ENCODE measurements around the gene TMPRSS15.

TMPRSS15 gene

GRCh38 chr21:18340387-18340942 is 63.1 kb downstream of the TMPRSS15 start:
- no peak for DNase-seq

- DNase-seq: no peak
Observed at GRCh38 chr21:18335651-18336236, 67.8 kb downstream of the TMPRSS15 start.

GRCh38 chr21:18334066-18334465 is 69.5 kb downstream of the TMPRSS15 start:
- no peak for DNase-seq

GRCh38 chr21:18318156-18318555 is 85.4 kb downstream of the TMPRSS15 start:
- no peak for DNase-seq

- DNase-seq: no peak
Observed at GRCh38 chr21:18298228-18298627, 105.4 kb downstream of the TMPRSS15 start.

GRCh38 chr21:18294100-18294499 is 109.5 kb downstream of the TMPRSS15 start:
- DNase-seq: no peak

GRCh38 chr21:18289876-18290275 is 113.7 kb downstream of the TMPRSS15 start:
- no peak for DNase-seq

- DNase-seq: no peak
Observed at GRCh38 chr21:18285379-18285778, 118.2 kb downstream of the TMPRSS15 start.

GRCh38 chr21:18275781-18276180 is 127.8 kb downstream of the TMPRSS15 start:
- no peak for DNase-seq

- no peak for DNase-seq
Observed at GRCh38 chr21:18274370-18274769, 129.2 kb downstream of the TMPRSS15 start.

- DNase-seq: no peak
Observed at GRCh38 chr21:18273400-18273799, 130.2 kb downstream of the TMPRSS15 start.

GRCh38 chr21:18269856-18270255 is 133.7 kb downstream of the TMPRSS15 start:
- DNase-seq: no peak

- no peak for DNase-seq
Observed at GRCh38 chr21:18268906-18269305, 134.7 kb downstream of the TMPRSS15 start.

GRCh38 chr21:18267496-18267895 is 136.1 kb downstream of the TMPRSS15 start:
- DNase-seq: no peak

GRCh38 chr21:18265944-18266343 is 137.6 kb downstream of the TMPRSS15 start:
- no peak for DNase-seq

- no peak for DNase-seq
Observed at GRCh38 chr21:18253799-18254198, 149.8 kb downstream of the TMPRSS15 start.

- no peak for DNase-seq
Observed at GRCh38 chr21:18253221-18253620, 150.4 kb downstream of the TMPRSS15 start.

- DNase-seq: no peak
Observed at GRCh38 chr21:18252680-18253079, 150.9 kb downstream of the TMPRSS15 start.

- DNase-seq: no peak
Observed at GRCh38 chr21:18252256-18252655, 151.3 kb downstream of the TMPRSS15 start.

- no peak for DNase-seq
Observed at GRCh38 chr21:18251065-18251464, 152.5 kb downstream of the TMPRSS15 start.

- no peak for DNase-seq
Observed at GRCh38 chr21:18249672-18250071, 153.9 kb downstream of the TMPRSS15 start.

- DNase-seq: no peak
Observed at GRCh38 chr21:18248171-18248570, 155.4 kb downstream of the TMPRSS15 start.

- no peak for DNase-seq
Observed at GRCh38 chr21:18245464-18245967, 158.1 kb downstream of the TMPRSS15 start.

- no peak for DNase-seq
Observed at GRCh38 chr21:18244671-18245463, 158.7 kb downstream of the TMPRSS15 start, which contains the start of gene CHODL. TSS of gene CHODL (plus strand) at chr21:18244833. CDS start at chr21:18245224, 391 bp downstream.
